Urinary bladder (tissue), 4 donors: ENCODE data around the gene SLC4A11. TPM values are rescaled to one million over a fixed set of nuclear protein-coding genes. Genes with fewer than 3 reads are reported as not detected.
A peak's percentile ranks its signal among the peaks of the same experiment; 100 is the strongest.

Experiments used
- DNase-seq: peaks from one replicate; pipeline ENCODE4 v3.0.0-alpha.2; 2015; ENCODE audit errors: extremely low spot score
- H3K27ac ChIP-seq: one replicate; pipeline ENCODE4 v1.5.1; 2013; ENCODE audit warnings: low read depth, mild to moderate bottlenecking, moderate library complexity
- H3K36me3 ChIP-seq: one replicate; pipeline ENCODE4 v1.6.1; 2013; ENCODE audit warnings: mild to moderate bottlenecking, moderate library complexity; ENCODE audit not compliant: insufficient read depth
- H3K4me1 ChIP-seq: one replicate; pipeline ENCODE4 v1.6.1; 2013; ENCODE audit warnings: mild to moderate bottlenecking, moderate library complexity; ENCODE audit not compliant: insufficient read depth
- H3K4me3 ChIP-seq: one replicate; pipeline ENCODE4 v1.5.1; 2013; ENCODE audit warnings: low read depth, low read length
- WGBS: extraction: QIAGEN DNeasy Blood & Tissue Kit; methylation state at CpG from one replicate; pipeline ENCODE4 v1.1.7; 2013; 5-methylcytosine and 5-hydroxymethylcytosine counted together
- polyA plus RNA-seq: library from polyadenylated mRNA; stranded (reverse); fragments of 200-250 nt; gene quantifications from one replicate; pipeline ENCODE4 v1.2.3, GENCODE V29; 2013
- total RNA-seq: library from RNA; depleted of rRNA; stranded (reverse); fragments of >200 nt; gene quantifications from one replicate; pipeline ENCODE4 v1.2.3, GENCODE V29; 2014
- donor health status: healthy with polysubstance abuse.
- donor health status: healthy.

The SLC4A11 gene
- total and polyA plus RNA-seq, 2 donors = 0.37 to 1.8 TPM

DNA sequence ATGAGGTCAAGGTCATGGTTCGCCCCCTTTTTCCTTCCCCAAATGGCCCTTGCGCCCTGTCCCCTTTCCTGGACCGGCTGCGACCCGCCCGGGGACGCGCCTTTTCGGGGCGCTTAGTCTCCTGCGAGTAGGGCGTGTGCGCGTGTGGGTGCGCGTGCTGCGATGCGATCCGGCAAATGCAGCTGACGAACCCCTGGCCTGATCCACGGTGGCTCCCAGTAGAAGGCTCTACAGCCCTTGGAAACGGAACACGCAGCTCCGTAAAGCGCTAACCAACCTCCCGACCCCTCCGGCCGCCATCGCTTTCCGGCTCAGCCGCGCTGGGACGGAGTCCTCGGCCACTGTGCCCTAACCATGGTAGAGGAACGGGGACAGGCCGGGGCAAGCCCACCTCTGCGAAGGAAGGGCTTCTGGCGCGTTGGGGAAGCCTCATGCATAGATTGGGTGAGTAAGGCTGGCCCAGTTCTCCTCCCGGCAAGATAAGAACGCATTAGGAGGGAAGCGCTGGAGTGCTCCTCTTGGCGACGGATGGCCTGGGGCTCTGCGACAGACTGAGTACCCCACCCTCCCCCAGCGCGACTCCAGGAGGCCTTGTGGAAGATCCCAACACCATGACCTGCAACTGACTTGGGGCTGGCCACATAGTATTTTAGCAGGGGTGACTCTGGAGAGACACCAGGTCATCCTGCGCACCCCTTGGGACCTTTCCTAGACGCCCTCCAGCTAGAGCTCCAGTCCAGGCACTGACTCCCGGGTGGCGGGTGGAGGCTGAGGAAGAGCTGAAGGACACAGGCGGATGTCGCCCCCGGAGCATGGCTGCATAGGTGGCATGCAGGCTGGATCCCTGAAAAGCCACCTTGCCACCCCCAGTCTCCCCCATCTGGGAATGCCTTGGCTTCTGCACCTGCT is 1.1 kb upstream of the SLC4A11 start:
- Histone ChIP-seq H3K4me1 (no peaks in the 10 kb centered on the region), H3K36me3 (no peaks in the 10 kb centered on the region), H3K27ac (no peak overlapping the region), H3K4me3 (peak overlapping the region; percentile 70)
- DNase-seq = no peak
- WGBS = 15% methylated on average over 54 of the region's 54 CpGs

DNA sequence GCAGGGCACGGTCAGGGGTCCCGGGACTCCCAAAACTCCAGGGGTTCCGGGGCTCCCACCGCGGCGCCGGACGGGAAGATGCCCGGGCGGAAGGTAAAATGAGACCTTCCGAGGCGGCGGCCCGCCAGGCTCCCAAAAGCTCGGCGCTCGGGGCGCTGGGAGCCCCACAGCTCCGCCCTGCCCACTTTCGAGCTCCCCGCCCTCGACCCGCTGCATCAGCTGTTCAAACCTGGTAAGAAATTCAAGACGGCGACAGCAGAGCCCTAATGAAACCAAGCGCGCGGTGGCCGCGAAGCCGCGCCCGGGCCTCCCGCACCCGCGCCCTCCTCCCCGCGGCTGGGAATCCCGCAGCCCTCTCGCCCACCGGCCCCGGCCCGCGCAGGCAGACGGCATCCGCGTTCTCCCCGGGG is 369 bp downstream of the SLC4A11 start:
- no peak for DNase-seq
- Histone ChIP-seq H3K4me1 (no peaks in the 10 kb centered on the region), H3K27ac (no peak overlapping the region), H3K4me3 (peak overlapping the region; percentile 70), H3K36me3 (no peaks in the 10 kb centered on the region)
- WGBS = under 1% methylated on average over 48 of the region's 48 CpGs

DNA sequence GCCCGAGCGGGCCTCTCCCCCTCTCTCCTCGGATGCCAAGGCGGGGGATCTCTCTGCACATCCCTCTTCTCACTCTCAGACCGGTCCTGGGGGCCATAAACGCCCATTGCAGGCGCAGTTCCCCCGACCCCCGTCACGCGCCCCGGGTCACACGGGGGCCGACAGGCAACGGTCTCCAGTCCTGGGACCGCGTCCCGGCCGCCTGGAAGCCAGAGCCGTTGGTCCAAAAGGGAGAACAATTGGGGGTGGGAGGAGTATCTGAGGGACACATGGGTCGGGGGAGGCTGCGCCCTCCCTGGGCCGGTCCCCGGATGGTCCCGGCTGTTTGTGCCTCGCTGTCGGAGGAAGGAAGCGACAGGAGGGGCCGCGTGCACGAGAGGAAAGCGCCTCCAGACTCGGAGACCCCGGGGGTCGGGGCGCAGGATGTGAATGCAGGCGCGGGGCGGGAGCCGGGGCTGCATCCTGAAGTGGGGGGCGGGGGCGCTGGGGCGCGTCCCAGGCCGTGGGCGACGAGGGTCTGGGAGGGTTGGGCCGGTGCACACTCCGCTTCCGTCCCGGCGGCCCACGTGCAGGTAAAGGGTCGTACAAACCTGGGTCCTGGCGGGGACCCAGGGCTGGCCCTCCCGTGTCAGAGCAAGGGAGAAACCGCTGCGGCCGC is 903 bp downstream of the SLC4A11 start:
- H3K36me3 ChIP-seq = no peaks in the 10 kb centered on the region
- WGBS = 4% methylated on average over 59 of the region's 59 CpGs

DNA sequence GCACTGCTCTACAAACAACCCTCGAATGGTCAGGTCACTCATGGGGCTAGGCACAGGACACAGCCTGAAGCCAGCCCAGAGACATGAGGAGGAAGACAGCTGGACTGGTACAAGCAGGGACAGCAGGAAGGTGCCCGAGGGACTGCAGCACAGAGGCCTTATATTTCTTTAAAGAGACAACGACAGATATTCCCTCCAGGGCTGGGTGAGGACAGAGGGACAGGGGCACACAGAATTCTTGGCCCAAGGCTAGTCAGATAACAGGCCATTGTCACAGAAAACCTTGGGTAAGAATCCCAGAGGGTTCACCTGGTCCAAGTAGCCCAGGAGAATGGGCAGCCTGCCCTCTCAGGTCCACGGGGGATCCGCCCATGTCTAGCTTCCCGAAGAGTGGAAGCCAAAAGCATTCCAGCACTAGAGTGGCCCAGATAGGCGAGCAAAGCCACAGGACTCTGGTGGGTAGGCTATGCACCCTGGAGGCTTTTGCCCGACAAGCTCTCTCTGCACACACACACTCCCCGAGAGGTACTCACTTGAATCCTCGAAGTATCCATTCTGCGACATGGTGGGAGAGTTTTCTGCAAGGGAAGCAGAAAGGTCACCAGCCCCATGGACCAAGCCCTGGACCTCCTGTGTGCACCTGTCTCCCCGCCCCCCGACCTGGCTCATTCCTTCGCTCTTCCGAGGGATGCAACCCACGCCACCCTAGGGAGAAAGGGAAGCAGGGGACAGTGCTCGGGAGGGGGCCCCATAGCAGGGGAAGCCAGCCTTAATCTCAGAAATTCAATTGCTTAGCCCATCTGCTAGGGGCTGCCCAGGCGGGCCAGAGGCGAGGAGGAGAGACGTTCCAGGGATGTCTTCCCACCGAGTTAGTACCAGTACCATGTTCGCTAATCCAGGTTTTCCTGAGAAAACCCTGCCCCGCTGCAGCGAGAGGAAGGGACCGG is 1.7 kb downstream of the SLC4A11 start:
- H3K36me3 ChIP-seq = no peaks in the 10 kb centered on the region
- no peaks in the 10 kb centered on the region for H3K4me1 ChIP-seq
- WGBS = 56% methylated on average over 25 of the region's 25 CpGs
- no peak overlapping the region for H3K4me3 ChIP-seq
- no peak overlapping the region for H3K27ac ChIP-seq
- no peak for DNase-seq

More for the DNA sequence above, 903 bp downstream of the SLC4A11 start:
- Histone ChIP-seq H3K4me1 (no peaks in the 10 kb centered on the region), H3K27ac (no peak overlapping the region), H3K4me3 (peak overlapping the region; percentile 70)
- no peak for DNase-seq

DNA sequence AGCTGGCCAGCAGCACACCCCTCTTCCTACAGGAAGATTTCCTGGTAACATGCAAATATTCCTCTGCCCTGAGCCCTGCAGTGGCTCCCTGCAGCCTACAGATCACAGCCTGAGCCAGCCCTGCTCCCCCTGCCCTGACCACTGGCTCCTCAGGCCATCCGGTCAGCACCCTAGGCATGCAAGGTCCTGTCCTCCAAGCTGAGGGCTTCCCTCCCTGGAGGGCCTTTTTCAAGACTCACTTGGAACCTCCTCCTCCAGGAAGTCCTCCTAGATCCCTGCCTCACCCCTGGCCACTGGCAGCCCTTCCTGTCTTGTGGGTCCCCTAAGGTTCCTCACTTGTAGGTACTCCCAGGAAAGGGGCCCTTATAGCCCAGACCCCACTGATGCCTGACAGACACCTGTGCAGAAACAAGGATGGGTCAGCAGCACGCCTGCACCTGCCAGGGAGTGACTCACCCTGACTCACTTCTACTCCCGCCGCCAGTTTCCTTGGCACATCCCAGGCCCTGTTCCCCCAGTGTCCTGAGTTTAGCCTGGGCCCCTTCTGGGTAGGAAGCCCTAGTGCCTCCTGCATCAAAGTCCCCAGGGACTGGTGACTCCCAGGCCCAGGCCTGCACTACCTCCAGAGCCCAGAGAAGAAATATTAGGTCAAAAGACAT is 3.2 kb downstream of the SLC4A11 start:
- H3K4me3 ChIP-seq = no peak overlapping the region
- no peaks in the 10 kb centered on the region for H3K4me1 ChIP-seq
- no peak for DNase-seq
- WGBS = 83% methylated on average over 4 of the region's 4 CpGs
- no peaks in the 10 kb centered on the region for H3K36me3 ChIP-seq
- no peak overlapping the region for H3K27ac ChIP-seq

DNA sequence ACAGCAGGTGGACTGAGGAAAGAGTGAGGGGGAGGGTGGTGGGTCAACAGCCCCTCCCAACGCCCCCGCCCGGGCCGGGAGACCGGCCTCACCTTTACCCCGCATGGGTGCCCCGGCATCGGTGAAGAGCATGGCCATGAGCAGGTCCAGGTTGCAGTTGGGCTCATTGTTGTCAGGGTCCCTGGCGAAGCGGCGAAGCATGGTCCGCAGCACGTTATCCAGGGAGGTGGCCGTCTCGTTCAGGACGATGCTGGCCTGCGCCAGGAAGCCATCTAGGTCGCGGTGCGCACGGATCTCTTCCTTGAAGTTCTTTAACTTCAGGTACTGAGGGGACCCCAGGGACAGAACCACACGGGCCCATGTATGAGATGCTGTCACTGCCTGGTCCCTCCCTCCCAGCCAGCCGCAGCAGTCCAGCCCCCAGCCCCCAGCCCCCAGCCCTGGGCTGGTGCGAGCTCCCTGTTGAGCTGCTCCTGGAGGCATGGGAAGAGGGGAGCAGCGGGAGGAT is 4.9 kb downstream of the SLC4A11 start:
- Histone ChIP-seq H3K4me3 (no peak overlapping the region), H3K27ac (no peak overlapping the region), H3K36me3 (no peaks in the 10 kb centered on the region), H3K4me1 (no peaks in the 10 kb centered on the region)
- no peak for DNase-seq
- 90% methylated on average over 25 of the region's 25 CpGs for WGBS

DNA sequence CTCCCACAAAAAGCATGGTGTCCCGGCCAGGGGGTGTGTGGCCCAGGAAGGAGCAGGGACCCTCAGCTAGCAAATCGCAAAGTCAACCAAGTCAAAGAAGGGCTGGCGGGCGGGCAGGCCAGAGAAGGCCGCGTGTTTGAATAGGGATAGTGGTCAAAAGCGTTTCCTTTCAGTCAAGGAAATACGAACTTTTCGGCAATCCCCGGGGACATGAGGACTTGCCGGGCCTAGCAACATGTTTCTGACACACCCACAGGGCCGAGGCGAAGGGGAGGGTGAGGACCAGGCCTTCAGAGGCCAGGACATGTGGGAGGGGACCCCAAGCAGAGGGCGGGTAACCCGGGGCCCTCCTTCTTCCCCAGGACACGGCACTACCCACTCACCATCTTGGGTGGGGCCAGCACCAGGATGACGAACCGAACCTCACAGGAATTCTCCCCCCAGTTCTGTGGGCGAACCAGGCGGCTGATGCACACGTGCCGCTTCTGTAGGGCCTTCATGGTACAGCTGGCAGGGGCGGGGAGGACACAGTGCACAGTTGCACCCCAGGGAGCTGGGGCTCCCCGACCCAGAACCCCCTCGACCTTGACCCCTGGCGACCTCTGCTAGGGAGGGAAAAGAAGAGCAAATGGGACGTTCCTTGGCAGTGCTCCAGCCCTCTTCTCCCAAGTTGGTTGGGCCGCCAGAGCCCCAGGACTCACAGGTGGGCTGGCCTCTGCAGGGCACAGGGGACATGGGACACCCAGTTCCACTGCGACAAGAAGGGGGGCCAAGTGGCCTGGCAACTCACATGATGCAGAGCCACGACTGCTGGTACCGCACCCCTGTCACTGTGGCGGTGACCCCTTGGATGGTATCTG is 5.6 kb downstream of the SLC4A11 start:
- Histone ChIP-seq H3K4me1 (no peaks in the 10 kb centered on the region), H3K27ac (no peak overlapping the region), H3K36me3 (no peaks in the 10 kb centered on the region), H3K4me3 (no peak overlapping the region)
- WGBS = 87% methylated on average over 32 of the region's 32 CpGs
- no peak for DNase-seq

DNA sequence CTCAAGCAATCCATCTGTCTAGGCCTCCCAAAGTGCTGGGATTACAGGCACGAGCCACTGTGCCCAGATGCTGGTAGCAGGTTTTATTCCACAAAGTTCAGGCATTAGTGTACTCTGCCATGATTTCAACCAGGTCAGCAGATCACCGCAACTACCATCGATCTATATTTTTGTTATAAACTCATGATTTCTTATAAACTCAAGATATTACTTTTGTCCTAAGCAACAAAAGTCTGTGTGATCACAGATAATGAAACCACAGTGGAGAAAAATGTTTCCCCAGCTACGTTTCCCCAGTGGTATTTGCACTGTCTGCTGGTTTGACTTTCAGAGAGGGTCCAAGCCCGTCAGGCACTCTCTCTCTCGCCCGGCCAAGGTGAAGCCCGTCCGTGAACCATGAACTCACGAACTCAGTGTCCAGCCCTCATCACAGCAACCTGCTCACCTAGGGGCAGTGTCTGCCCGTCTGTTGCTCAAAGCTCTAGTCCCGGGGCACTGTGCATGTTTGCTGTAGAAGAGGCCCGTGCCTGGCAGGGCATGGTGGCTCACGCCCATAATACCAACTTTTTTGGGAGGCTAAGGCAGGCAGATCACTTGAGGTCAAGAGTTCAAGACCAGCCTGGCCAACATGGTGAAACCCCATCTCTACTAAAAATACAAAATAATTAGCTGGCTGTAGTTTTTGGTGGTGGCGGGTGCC is 7.0 kb downstream of the SLC4A11 start:
- Histone ChIP-seq H3K4me1 (no peaks in the 10 kb centered on the region), H3K36me3 (no peaks in the 10 kb centered on the region), H3K27ac (no peak overlapping the region), H3K4me3 (no peak overlapping the region)
- WGBS = 88% methylated on average over 15 of the region's 15 CpGs
- no peak for DNase-seq

DNA sequence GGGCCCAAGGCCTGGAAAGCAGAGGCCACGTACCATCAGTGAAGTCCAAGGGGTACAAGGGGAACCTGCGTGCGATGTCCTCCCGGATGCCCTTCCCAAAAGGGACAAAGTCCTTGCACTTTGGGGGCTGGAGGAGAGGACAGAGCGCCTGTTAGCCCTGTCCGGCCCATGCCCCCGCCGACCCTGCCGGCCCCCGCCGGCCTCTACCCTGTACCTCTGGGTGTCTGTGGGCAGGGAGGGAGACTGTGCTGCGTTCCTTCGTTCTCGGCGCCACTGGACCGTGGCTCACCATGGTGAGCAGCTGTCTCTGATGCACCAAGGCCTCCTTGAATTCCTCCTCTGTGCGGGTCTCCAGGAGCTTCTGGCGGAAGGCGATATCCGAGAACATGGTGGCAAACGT is 7.9 kb downstream of the SLC4A11 start:
- Histone ChIP-seq H3K36me3 (no peaks in the 10 kb centered on the region), H3K27ac (no peak overlapping the region), H3K4me3 (no peak overlapping the region), H3K4me1 (no peaks in the 10 kb centered on the region)
- no peak for DNase-seq
- WGBS = 96% methylated on average over 21 of the region's 21 CpGs

DNA sequence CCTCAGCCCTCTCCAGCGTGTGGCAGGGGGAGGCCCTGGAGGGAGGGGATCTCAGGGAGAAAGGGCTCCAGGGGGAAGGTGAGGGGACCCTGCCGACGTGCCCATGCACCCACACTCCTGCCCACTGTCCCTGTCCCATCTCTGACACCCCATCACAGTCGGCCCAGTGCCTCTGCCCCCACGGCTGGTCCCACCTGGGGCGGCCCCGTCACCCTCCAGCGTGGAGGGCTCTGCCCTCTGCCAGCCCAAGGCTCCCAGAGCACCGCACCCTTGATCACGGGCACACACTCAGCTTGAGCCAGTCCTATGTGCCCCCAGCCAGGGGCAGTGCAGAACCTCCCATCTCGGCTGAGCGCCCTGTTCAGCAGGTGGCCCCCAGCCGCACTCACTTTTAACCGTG is 9.2 kb downstream of the SLC4A11 start:
- H3K4me1 ChIP-seq = no peaks in the 10 kb centered on the region
- no peaks in the 10 kb centered on the region for H3K36me3 ChIP-seq
- H3K4me3 ChIP-seq = no peak overlapping the region
- WGBS = 90% methylated on average over 14 of the region's 14 CpGs
- DNase-seq = no peak
- no peak overlapping the region for H3K27ac ChIP-seq

DNA sequence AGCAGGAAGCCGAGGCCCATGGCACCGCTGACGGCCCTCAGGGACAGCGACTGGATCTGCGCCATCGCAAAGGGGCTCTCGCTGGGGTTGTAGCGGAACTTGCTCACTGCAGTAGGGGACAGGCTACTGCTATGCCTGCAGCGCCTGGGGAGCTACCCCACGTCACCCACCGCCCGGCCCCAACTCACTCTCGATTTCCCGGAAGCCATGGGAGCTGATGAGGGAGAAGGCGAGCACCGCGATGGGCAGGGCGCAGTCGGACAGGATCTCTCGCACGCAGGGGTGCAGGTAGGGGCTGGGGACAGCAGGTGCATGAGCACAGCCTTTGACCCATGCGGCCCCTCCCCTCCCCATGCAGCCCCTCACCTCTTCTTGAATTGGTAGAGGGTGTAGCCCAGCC is 9.8 kb downstream of the SLC4A11 start:
- WGBS = 91% methylated on average over 22 of the region's 22 CpGs
- H3K4me1 ChIP-seq = no peaks in the 10 kb centered on the region
- H3K36me3 ChIP-seq = no peaks in the 10 kb centered on the region
- H3K27ac ChIP-seq = no peak overlapping the region
- H3K4me3 ChIP-seq = no peak overlapping the region
- DNase-seq = no peak

DNA sequence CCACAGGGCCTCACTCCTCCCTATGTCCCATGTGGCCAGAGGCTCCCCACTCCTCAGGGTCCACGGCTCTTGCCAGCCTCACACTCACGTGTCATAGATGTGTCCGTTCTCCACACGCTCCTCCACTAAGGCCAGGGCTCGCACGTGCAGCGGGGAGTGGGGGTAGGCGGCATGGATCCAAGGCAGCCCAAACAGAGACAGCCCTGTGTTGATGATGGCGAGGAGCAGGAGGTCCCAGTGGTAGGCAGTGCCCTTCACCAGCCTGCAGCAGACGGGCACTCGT is 10.3 kb downstream of the SLC4A11 start:
- no peak for DNase-seq
- H3K36me3 ChIP-seq = no peaks in the 10 kb centered on the region
- H3K27ac ChIP-seq = no peak overlapping the region
- 81% methylated on average over 11 of the region's 11 CpGs for WGBS
- H3K4me3 ChIP-seq = no peak overlapping the region
- no peaks in the 10 kb centered on the region for H3K4me1 ChIP-seq
